HPDE6-E6E7 (cell line): Measurements from ENCODE around the gene ZFYVE9.

ENCODE experiments used
- DNase-seq: peaks from one replicate; pipeline ENCODE4 v3.0.0; 2011; ENCODE audit warnings: missing footprints; ENCODE audit errors: extremely low spot score

The ZFYVE9 gene

DNA sequence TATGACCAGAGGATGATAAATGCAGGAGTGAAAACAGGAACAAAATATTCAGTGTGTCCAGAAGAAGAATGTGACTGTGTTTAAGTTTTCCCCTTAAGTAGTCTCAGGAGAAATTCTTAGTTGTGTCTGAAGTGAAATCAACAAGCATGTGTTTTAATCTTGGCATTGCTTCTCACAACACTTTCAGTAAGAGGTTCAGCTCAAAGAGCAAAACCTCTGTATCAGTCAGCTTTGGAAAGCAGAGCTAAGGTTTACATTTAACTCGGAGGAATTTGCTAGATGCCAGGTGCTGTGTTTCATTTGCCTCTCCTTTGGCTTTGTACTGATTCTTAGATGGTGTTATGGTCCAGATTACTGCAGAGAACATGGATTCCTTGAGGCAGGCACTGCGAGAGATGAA lies 195.6 kb downstream of the ZFYVE9 start:
- DNase-seq, result no peak

DNA sequence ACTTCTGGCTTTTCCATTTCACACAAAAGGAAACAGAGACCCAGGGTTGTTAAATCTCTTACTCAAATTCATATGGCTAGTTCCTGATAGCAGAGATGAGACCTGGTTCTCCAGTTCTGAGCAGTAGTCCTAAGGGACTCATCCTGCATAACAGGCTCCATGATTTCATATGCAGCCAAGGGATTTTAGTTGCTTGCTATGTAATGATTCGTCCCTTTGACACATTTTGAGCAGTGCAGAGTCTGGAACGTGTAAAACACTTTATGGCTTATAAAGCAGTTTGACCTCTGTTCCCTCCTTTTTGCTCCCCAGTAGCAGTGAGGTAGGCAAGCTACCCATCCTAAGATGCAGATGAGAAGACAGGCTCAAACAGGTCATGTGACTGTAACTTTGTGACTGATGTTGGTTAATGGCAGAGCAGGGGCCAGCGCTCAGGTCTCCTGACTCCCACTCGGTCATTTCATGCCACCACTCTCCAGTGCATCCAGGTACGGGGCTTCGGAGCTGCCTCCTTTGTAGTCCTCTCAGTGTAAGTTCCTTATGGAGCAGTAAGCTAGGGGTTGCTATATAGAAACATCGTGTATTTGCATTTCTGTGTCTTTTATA lies 199.9 kb downstream of the ZFYVE9 start:
- no peak for DNase-seq

DNA sequence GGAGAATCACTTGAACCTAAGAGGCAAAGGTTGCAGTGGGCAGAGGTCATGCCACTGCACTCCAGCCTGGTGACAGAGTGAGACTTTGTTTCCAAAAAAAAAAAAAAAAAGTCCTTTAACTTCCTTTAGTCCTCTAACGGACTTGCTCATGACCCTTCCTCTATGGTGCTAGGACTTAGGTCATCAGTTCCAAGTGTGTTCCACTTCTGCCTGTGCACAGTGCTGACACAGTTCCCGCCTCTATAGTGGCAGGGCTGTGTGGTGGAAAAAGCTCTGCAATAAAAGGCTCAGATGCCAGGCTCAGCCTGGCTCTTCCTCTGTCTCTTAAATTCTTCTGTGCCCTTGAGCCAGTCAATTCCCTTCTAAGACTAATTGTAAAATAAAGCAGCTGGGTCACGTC lies 202.1 kb downstream of the ZFYVE9 start:
- DNase-seq, result no peak

- DNase-seq, result no peak
Measured at GRCh38 chr1:52345252-52345651, 203.4 kb downstream of the ZFYVE9 start.

- no peak for DNase-seq
Measured at GRCh38 chr1:52346653-52347052, 204.8 kb downstream of the ZFYVE9 start.

DNA sequence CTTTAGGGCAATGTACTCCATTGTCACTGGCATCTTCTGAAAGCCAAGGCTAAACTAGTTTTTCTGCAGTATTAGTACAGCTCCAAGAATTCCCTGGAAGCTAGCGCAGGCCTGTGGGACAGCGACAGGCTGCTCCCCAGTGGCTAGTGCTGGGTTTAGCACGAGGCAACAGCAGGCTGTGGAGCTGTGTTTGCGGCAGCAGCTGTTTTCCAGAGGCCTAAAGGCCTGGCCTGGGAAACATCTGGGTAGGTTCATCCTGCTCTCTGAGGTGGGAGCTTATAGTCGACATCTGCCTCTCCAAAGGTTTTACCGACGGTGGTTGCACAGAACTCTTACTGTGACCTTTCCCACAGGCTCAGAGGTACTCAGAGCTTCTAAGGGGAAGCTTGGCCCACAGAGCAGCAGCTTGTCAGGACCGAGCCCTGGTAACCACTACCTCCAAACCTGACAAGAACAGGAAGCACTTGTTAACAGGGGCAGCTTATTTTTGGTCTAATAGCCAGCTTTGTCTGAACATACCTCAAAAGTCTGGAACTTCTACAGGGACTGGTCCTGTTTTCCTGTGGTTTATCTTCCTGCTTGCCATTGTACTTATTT lies 206.9 kb downstream of the ZFYVE9 start:
- DNase-seq, result no peak

DNA sequence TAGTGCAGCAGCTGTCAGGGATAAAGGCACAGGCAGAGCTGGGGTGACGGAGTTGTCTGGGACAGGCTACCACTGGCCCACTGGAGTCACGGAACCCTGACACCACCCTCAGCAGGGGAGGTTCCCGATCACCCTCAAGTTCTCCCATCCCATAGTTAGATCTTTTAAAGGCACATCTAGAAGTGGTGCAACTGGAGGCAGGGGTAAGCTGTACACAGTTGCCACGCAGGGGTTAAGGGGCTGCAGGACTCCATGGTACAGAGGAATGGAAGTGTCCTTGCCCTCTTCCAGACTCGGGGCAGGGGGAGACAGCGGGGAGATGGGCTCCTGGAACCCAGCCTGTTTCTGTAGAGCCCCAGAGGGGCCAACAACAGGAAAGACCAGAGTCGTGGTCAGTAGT lies 210.8 kb downstream of the ZFYVE9 start:
- no peak for DNase-seq

GRCh38 chr1:52355436-52355835 lies 213.5 kb downstream of the ZFYVE9 start:
- no peak for DNase-seq

DNA sequence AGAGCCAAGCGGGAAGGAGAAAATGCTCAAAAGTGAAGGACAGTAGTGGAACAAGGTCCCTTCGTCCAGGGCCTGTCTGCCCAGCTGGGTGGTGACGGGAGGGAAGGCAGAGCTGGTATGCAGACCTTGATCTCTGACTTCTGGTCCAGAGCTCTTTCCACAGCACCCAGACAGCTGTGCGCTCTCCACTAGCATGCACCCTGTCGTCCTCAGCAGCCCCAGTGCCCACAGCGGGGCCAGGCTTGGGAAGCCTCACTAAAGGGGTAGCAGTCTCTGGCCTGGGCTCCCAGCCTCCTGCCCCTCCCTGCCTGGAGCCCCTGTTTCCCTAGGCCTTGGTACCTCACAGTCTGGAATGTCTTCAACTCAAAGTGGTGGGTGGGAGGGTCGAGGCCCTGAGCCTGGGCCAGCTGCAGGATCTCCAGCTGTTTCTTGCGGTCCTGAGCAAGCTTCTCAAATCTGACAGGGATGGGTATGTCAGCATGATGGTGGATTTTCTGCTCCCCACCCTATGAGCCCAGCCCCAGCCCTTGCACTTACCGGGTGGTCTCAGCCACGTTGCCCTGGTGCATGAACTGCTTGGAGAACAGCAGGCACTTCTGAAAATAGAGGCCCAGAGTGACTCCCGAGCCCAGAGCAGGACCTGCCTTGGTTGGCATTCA lies 214.1 kb downstream of the ZFYVE9 start:
- DNase-seq, result no peak

GRCh38 chr1:52356818-52357355 lies 215.0 kb downstream of the ZFYVE9 start:
- no peak for DNase-seq

GRCh38 chr1:52357397-52357796 lies 215.5 kb downstream of the ZFYVE9 start:
- DNase-seq, result no peak

DNA sequence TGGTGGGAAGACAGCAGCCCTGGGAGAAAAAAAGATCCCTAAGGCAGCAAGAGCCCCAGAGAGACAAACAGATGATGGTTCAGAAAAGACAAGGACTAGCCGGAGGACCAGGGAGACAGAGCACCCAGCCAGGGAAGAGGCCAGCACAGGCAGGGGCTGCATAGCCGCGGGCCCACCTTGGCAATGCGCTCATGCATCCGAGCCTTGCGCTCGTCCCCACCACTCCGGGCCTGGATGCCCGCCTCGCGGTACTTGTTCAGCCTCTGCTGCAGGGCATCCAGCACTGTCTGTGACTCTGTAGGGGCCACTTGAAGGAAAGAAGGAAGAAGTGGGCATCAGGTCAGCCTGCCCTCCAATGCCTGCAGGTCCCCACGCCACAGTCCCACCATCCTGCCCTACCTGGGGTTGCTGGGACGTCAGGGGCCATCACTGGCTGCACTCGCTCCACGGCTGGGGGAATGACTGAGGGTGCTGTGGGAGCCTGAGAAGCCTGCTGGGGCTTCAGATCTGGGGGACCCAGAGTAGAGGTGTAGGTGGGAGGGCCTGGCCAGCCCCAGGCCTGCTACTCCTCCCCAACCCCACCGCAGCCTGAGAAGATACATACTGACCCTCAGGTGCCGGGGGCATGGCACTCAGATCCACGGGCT lies 217.1 kb downstream of the ZFYVE9 start:
- DNase-seq, result no peak

GRCh38 chr1:52359676-52360594 lies 218.0 kb downstream of the ZFYVE9 start:
- no peak for DNase-seq

DNA sequence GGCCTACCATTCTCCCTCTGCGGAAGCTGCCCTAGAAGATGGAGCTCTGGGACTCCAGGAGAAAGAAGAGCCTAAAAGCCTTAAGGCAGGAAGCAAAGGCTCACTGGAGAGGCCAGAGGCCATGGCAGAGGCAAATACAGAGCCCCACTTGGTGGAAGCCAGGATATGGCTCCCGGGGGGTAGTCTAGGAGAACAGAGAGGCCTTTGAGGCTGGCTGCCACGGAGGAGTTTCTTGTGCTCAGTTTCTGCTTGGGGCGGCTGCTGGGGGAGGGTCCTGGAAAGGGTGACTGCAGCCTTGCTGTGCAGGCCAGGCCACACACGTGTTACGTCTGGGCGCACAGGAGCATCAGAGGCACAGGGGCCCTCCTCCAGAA lies 218.7 kb downstream of the ZFYVE9 start:
- no peak for DNase-seq

DNA sequence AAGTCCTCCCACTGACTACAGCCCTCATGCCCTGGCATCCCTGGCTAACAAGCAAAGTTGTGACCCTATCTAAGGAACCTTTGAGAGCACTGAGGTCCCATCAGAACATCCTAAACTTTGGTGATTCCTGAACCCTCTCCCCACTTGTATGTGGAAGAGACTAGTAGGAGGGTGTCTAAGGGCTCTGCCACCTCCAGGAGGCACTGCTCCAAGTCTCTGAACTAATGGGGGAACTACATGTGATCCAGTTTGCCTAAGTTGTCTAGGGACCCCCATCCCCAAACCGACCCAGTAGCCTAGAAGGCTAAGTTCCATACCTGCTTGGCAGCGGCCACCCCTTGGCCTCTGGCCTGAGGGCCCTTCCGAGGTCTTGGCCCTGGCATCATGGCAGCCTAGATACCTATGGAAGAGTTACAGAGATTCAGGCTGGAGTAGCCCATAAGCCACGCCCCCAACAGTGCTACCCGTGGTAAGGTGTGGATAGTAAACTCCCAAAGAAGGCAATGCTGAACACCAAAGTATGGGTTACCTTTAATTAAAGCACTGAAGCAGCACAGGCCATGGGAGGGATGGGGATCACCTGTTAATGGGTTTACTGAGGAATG lies 222.4 kb downstream of the ZFYVE9 start:
- no peak for DNase-seq

- peak; percentile 59 for DNase-seq
Measured at GRCh38 chr1:52365071-52365745, 223.3 kb downstream of the ZFYVE9 start.

DNA sequence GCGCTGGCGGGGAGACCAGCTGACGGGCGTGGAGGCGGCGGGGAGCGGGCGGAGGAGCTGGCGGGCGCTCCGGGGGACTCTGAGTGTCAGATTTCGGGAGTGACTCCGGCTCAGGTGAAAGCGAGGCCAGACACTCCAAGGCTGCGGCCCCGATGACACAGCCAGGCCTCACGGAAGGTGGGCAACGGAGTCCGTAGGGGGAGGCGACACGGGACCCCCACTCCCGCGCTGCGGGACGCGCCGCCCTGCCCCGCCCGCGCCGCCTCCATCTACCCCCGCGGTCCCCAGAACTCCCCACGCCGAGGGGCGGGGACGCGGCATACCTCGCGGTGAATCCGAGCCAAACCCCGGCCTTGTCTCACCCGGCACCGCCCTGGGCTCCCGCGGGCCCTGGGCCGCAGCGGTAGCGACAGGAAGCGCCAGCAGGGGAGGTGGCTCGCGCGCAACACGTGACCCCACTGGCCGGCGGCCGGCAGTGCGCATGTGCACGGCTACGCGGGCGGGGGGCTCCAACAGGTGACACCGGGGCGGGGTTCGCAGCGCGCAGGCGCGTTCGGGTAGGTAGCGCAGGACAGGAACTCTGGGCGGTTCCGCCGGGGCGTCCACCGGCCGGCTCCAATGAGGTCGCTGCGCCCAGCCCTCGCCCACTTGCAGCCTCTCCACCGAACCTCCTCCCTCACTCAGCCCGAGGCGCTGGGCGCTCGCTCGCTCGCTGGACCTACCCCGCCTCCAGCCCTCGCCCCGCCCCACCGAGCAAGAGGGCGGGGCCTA lies 224.0 kb downstream of the ZFYVE9 start, which contains the start of gene CC2D1B:
TSS of gene CC2D1B (minus strand) at position 460 of the 771 bp plus-strand sequence. CDS start 1,585 bp downstream, outside the sequence.
- peak; percentile 99 for DNase-seq

- no peak for DNase-seq
Measured at GRCh38 chr1:52366517-52366827, 224.6 kb downstream of the ZFYVE9 start.

- DNase-seq, result no peak
Measured at GRCh38 chr1:52367272-52367671, 225.4 kb downstream of the ZFYVE9 start.
